PFSK-1 (cell line): ENCODE results near the gene CHD6.

Experiments used
- FOXP2 ChIP-seq: optimal IDR thresholded peaks from 2 replicates; pipeline ENCODE3; 2011; ENCODE audit warnings: borderline replicate concordance, control low read depth, inconsistent platforms; ENCODE audit not compliant: insufficient read depth; ENCODE audit errors: extremely low read length, extremely low read depth
- POLR2AphosphoS5 ChIP-seq: IDR thresholded peaks from 2 replicates; pipeline ENCODE4 v1.6.1; 2012; ENCODE audit warnings: low read depth, mild to moderate bottlenecking, control low read depth, low read length, moderate library complexity
- REST ChIP-seq, 2 experiments: IDR thresholded peaks; 2 replicates each; pipeline versions ENCODE4 v1.6.1 to v1.8.0; 2011 to 2012; ENCODE audit warnings: low read depth in 2 of 2, low read length in 2 of 2, control low read depth in 1 of 2, inconsistent platforms in 1 of 2, mild to moderate bottlenecking in 1 of 2, moderate library complexity in 1 of 2; ENCODE audit not compliant: insufficient read depth in 1 of 2
- SIN3A ChIP-seq: IDR thresholded peaks from 2 replicates; pipeline ENCODE4 v1.6.1; 2012; ENCODE audit warnings: mild to moderate bottlenecking, low read length, moderate library complexity, borderline replicate concordance; ENCODE audit not compliant: insufficient read depth
- TAF1 ChIP-seq: IDR thresholded peaks from 2 replicates; pipeline ENCODE4 v1.6.1; 2012; ENCODE audit warnings: low read length, control low read depth, borderline replicate concordance; ENCODE audit not compliant: insufficient read depth

CHD6 gene

GRCh38 chr20:41586772-41587171 is 31.4 kb downstream of the CHD6 start:
- TF ChIP-seq POLR2AphosphoS5 (no peak), TAF1 (no peak), SIN3A (no peak), REST (IDR thresholded peaks at IDR 0.05; ENCODE audit: insufficient read depth in 1 of 2, low read depth in 2 of 2, low read length in 2 of 2) (no peak), FOXP2 (no peak)

DNA sequence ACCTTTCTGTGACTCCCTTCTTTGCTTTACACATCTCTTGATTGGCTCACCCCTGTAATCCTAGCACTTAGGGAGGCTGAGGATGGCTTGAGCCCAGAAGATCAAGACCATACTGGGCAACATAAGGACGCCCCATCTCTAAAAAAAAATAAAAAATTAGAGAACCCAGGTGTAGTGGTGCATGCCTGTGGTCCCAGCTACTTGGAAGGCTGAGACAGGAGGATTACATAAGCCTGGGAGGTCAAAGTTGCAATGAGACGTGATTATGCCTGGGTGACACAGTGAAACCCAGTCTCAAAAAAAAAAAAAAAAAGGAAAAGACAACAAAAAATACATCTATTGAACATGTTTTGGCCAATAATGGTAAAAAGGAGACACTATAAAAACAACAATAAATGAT is 37.8 kb downstream of the CHD6 start:
- TF ChIP-seq POLR2AphosphoS5 (no peak), REST (IDR thresholded peaks at IDR 0.05; ENCODE audit: insufficient read depth in 1 of 2, low read depth in 2 of 2, low read length in 2 of 2) (no peak), TAF1 (no peak), FOXP2 (no peak), SIN3A (no peak)

DNA sequence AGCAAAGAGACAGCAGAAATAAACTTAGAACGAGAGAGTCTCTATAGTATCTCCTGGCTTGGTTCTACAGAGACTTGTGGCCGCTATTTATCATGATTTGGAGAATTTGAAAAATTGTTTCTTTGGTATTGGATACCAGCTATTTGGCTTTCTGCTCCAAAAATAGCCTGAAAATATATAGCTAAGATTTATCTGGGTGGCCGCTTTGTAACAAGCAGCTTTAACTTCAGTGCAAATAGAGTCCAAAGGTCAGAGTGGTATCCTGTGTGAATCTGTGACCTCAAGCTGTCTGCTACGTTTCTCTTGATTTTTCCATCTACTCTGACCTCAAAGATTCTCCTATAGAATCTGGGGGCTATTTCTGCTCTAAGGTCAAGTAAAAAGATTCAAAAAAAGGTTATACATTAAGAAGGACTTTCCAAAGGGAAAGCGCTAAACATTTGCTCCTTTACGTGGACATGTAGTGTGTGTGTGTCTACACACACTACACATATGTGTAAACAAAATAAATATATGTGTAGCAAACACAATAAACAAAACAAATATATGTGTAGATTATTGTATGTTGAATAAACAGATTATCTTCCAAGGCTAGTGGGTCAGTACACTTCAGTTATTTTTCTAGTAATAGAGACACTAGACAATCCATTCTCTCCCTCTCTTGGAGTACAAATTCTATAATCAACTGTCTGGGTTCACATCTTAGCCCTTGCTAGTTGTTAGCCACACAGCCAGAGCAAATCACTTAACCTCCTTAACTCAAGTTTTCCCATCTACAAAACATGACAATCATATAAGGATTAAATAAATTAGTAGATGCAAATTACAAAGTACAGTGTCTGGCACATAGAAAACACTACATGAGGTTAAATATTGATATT is 40.8 kb downstream of the CHD6 start:
- TF ChIP-seq POLR2AphosphoS5: no peak
- TF ChIP-seq FOXP2: no peak
- TF ChIP-seq SIN3A: no peak
- no peak for TF ChIP-seq TAF1
- TF ChIP-seq REST (IDR thresholded peaks at IDR 0.05; ENCODE audit: insufficient read depth in 1 of 2, low read depth in 2 of 2, low read length in 2 of 2): no peak

GRCh38 chr20:41575412-41575811 is 42.8 kb downstream of the CHD6 start:
- TF ChIP-seq TAF1: no peak
- TF ChIP-seq REST (IDR thresholded peaks at IDR 0.05; ENCODE audit: insufficient read depth in 1 of 2, low read depth in 2 of 2, low read length in 2 of 2): no peak
